ENCODE data around the gene MAP3K20. TPM values are rescaled to one million over a fixed set of nuclear protein-coding genes. Genes with fewer than 3 reads are reported as not detected.
A peak's percentile ranks its signal among the peaks of the same experiment; 100 is the strongest.

Gene MAP3K20
- total and polyA plus RNA-seq, 7 donors = 41.8 to 533 (median 366) TPM

- DNase-seq (no peak), ATAC-seq (peak; percentile 80 to 93 (median 87))
- H3K9me3 ChIP-seq = peaks cover 3% of the 10 kb centered on the region
- peaks cover 77% of the 10 kb centered on the region for H3K4me1 ChIP-seq
- 54 to 87% (median 56%) methylated on average over 6 of the region's 6 CpGs for WGBS, 3 donors
- intact Hi-C loops (cut with DNase I) = loop anchor here in 1 of 2 donors (10.0 kb wide), 1 partner anchor 47 kb away; no protein-coding TSS in a partner anchor
- peaks cover 0 to 16% of the 10 kb centered on the region in 2 donors for H3K36me3 ChIP-seq (ENCODE audit: insufficient read depth in 1 of 2, low read depth in 1 of 2)
- H3K27me3 ChIP-seq (ENCODE audit: insufficient read depth in 3 of 3, low read length in 2 of 3) = no peaks in the 10 kb centered on the region
- no peak overlapping the region for H3K4me3 ChIP-seq
- TF ChIP-seq CTCF (IDR thresholded peaks at IDR 0.05) = no peak
- peak overlapping the region; percentile 72 for H3K27ac ChIP-seq
These were observed 32.0 kb downstream of the MAP3K20 start for GRCh38 chr2:173107629-173108022.

- Histone ChIP-seq H3K27me3 (ENCODE audit: insufficient read depth in 3 of 3, low read length in 2 of 3) (no peaks in the 10 kb centered on the region), H3K4me1 (peaks cover 67% of the 10 kb centered on the region), H3K4me3 (no peak overlapping the region), H3K9me3 (peaks cover 3% of the 10 kb centered on the region), H3K27ac (peak overlapping the region; percentile 72), H3K36me3 (ENCODE audit: insufficient read depth in 1 of 2, low read depth in 1 of 2) (peaks cover 0 to 4% of the 10 kb centered on the region in 2 donors)
- DNase-seq (no peak), ATAC-seq (no peak)
- TF ChIP-seq CTCF (IDR thresholded peaks at IDR 0.05) = no peak
- WGBS, 3 donors = 61 to 82% (median 66%) methylated on average over 6 of the region's 6 CpGs
- intact Hi-C loops (cut with DNase I) = loop anchor here in 1 of 2 donors (10.0 kb wide), 1 partner anchor 45 kb away; no protein-coding TSS in a partner anchor
These were observed 33.9 kb downstream of the MAP3K20 start for GRCh38 chr2:173109253-173110188.

- H3K4me3 ChIP-seq = no peak overlapping the region
- H3K36me3 ChIP-seq (ENCODE audit: insufficient read depth in 1 of 2, low read depth in 1 of 2) = peaks cover 0 to 6% of the 10 kb centered on the region in 2 donors
- no peak for TF ChIP-seq CTCF (IDR thresholded peaks at IDR 0.05)
- H3K27ac ChIP-seq = peak overlapping the region; percentile 74
- DNase-seq (no peak), ATAC-seq (no peak)
- intact Hi-C loops (cut with DNase I) = no loop called here
- peaks cover 71% of the 10 kb centered on the region for H3K4me1 ChIP-seq
- no peaks in the 10 kb centered on the region for H3K27me3 ChIP-seq (ENCODE audit: insufficient read depth in 3 of 3, low read length in 2 of 3)
- H3K9me3 ChIP-seq = no peaks in the 10 kb centered on the region
These were observed 42.0 kb downstream of the MAP3K20 start for GRCh38 chr2:173117678-173118077.

GRCh38 chr2:173118395-173118794 lies 42.7 kb downstream of the MAP3K20 start:
- no peak for TF ChIP-seq CTCF (IDR thresholded peaks at IDR 0.05)
- no peaks in the 10 kb centered on the region for H3K27me3 ChIP-seq (ENCODE audit: insufficient read depth in 3 of 3, low read length in 2 of 3)
- no peak for DNase-seq
- H3K4me3 ChIP-seq = no peak overlapping the region
- no peak for ATAC-seq
- peaks cover 75% of the 10 kb centered on the region for H3K4me1 ChIP-seq
- H3K27ac ChIP-seq = peak overlapping the region; percentile 74
- intact Hi-C loops (cut with DNase I) = no loop called here
- H3K9me3 ChIP-seq = no peaks in the 10 kb centered on the region
- 31 to 62% (median 32%) methylated on average over 1 of the region's 1 CpG for WGBS, 3 donors
- peaks cover 2 to 10% of the 10 kb centered on the region in 2 donors for H3K36me3 ChIP-seq (ENCODE audit: insufficient read depth in 1 of 2, low read depth in 1 of 2)
